ENCODE data around the gene LRP3. TPM values are rescaled to one million over a fixed set of nuclear protein-coding genes. Genes with fewer than 3 reads are reported as not detected.

Gene LRP3
- total and polyA plus RNA-seq, 2 of the 13 experiments (the other 11 are each of a cell fraction or from before 2014, with no cell fraction given): 17.6 to 51.6 TPM

GRCh38 chr19:33176670-33177416 lies 17.3 kb upstream of the LRP3 start (continued):
- TF ChIP-seq TFDP2 (CRISPR knock-in tag; IDR thresholded peaks at IDR 0.05): peak; percentile 69
- TF ChIP-seq PATZ1 (CRISPR knock-in tag; IDR thresholded peaks at IDR 0.05): peak; percentile 87
- peak; percentile 65; the same call in 1 of the 2 replicates for TF ChIP-seq SIX1 (CRISPR knock-in tag; IDR thresholded peaks at IDR 0.05; ENCODE audit: borderline replicate concordance)
- TF ChIP-seq ZNF232 (CRISPR knock-in tag; IDR thresholded peaks at IDR 0.05; ENCODE audit: borderline replicate concordance): 0 out of 2 replicates have a peak, but pooled peaks have one; percentile 11
- no peak for TF ChIP-seq CHD2 (IDR thresholded peaks at IDR 0.05; ENCODE audit: low read depth, low read length)
- TF ChIP-seq CTCF (CRISPR knock-in tag; IDR thresholded peaks at IDR 0.05): no peak
- TF ChIP-seq SSRP1 (CRISPR knock-in tag; IDR thresholded peaks at IDR 0.05): no peak
- TF ChIP-seq THAP11 (CRISPR knock-in tag; IDR thresholded peaks at IDR 0.05): peak; percentile 82
- TF ChIP-seq SOX13 (IDR thresholded peaks at IDR 0.05): no peak
- TF ChIP-seq SOX13 (CRISPR knock-in tag; conservative IDR thresholded peaks at IDR 0.05 in 1 of 2, IDR thresholded peaks at IDR 0.05 in 1 of 2): no peak
- no peak for TF ChIP-seq ZFAT (CRISPR knock-in tag; conservative IDR thresholded peaks at IDR 0.05)
- TF ChIP-seq ZNF800 (CRISPR knock-in tag; IDR thresholded peaks at IDR 0.05): peak; percentile 62; the same call in 1 of the 2 replicates
- no peak for TF ChIP-seq ETV6 (CRISPR knock-in tag; conservative IDR thresholded peaks at IDR 0.05)
- peak; percentile 73 for TF ChIP-seq KMT2B (CRISPR knock-in tag; IDR thresholded peaks at IDR 0.05)
- TF ChIP-seq ONECUT2 (CRISPR knock-in tag; IDR thresholded peaks at IDR 0.05): no peak; the same call in 1 of the 2 replicates
- peak; percentile 3; the same call in 1 of the 2 replicates for TF ChIP-seq HNF4G (IDR thresholded peaks at IDR 0.05; ENCODE audit: borderline replicate concordance, low read depth, low read length)
- TF ChIP-seq HNF4G (CRISPR knock-in tag; IDR thresholded peaks at IDR 0.05; ENCODE audit: borderline replicate concordance, low read depth): peak; percentile 64; the same call in 1 of the 2 replicates
- TF ChIP-seq SRY (CRISPR knock-in tag; IDR thresholded peaks at IDR 0.05): peak; percentile 76
- peak; percentile 71 for TF ChIP-seq ZNF230 (CRISPR knock-in tag; IDR thresholded peaks at IDR 0.05)
- no peak; the same call in 1 of the 2 replicates for TF ChIP-seq ZNF580 (CRISPR knock-in tag; IDR thresholded peaks at IDR 0.05; ENCODE audit: borderline replicate concordance, low read depth)
- peak; percentile 20 for TF ChIP-seq TEAD3 (CRISPR knock-in tag; optimal IDR thresholded peaks at IDR 0.05; ENCODE audit: borderline replicate concordance)
- TF ChIP-seq ZNF557 (CRISPR knock-in tag; IDR thresholded peaks at IDR 0.05): peak; percentile 88
- peak; percentile 56; the same call in 1 of the 2 replicates for TF ChIP-seq KAT7 (CRISPR knock-in tag; IDR thresholded peaks at IDR 0.05; ENCODE audit: borderline replicate concordance)
- 0 out of 2 replicates have a peak, but pooled peaks have one; percentile 51 for TF ChIP-seq MEIS1 (CRISPR knock-in tag; IDR thresholded peaks at IDR 0.05; ENCODE audit: borderline replicate concordance)
